Brain microvascular endothelial cell (primary cell): ENCODE data around the gene BCR.

ENCODE experiments used
- DNase-seq: peaks from one replicate; pipeline ENCODE4 v3.0.0-alpha.2; 2020
- H3K27ac ChIP-seq: fragments of 250-450 bp; sonication (Bioruptor Pico); 2 replicates; pipeline ENCODE4 v1.5.1; 2020; ENCODE audit warnings: mild to moderate bottlenecking, moderate library complexity
- H3K27me3 ChIP-seq: fragments of 250-450 bp; sonication (Bioruptor Pico); replicated peaks from 2 replicates; pipeline ENCODE4 v1.5.1; 2020; ENCODE audit warnings: mild to moderate bottlenecking
- H3K36me3 ChIP-seq: fragments of 250-450 bp; sonication (Bioruptor Pico); replicated peaks from 2 replicates; pipeline ENCODE4 v1.5.1; 2020; ENCODE audit warnings: mild to moderate bottlenecking
- H3K4me3 ChIP-seq: 2 replicates; pipeline ENCODE4 v1.5.1; 2011; ENCODE audit warnings: low read depth, mild to moderate bottlenecking, control low read depth, low read length, moderate library complexity
- in situ Hi-C: cut with HindIII; loops from 2 replicates; pipeline ENCODE4 v1.10.0; 2017; ENCODE audit warnings: low sequenced_read_pairs, low pct_ligation_motif_present
- TF ChIP-seq, protein P1 (sequence below): IDR thresholded peaks from 2 replicates; pipeline ENCODE4 v1.5.1; 2011; ENCODE audit warnings: low read depth, mild to moderate bottlenecking, moderate library complexity, low read length, control low read depth, inconsistent platforms; ENCODE audit errors: missing control alignments

The BCR gene

DNA sequence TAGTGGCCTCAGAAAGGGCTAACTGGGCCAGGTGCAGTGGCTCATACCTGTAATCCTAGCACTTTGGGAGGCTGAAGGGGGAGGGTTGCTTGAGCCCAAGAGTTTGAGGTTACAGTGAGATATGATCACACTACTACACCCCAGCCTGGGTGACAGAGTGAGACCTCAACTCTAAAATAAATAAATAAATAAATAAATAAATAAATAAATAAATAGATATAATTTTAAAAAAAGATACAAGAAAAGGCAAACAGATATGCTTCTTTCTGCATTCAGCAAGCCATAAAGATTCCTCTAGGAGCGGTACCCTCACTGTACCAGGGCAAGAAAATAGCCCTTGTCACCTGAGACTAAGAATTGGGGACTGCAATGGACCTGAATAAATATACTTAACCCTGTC is 37.2 kb upstream of the BCR start:
- in situ Hi-C loops = no loop called here
- TF ChIP-seq, protein P1, sequence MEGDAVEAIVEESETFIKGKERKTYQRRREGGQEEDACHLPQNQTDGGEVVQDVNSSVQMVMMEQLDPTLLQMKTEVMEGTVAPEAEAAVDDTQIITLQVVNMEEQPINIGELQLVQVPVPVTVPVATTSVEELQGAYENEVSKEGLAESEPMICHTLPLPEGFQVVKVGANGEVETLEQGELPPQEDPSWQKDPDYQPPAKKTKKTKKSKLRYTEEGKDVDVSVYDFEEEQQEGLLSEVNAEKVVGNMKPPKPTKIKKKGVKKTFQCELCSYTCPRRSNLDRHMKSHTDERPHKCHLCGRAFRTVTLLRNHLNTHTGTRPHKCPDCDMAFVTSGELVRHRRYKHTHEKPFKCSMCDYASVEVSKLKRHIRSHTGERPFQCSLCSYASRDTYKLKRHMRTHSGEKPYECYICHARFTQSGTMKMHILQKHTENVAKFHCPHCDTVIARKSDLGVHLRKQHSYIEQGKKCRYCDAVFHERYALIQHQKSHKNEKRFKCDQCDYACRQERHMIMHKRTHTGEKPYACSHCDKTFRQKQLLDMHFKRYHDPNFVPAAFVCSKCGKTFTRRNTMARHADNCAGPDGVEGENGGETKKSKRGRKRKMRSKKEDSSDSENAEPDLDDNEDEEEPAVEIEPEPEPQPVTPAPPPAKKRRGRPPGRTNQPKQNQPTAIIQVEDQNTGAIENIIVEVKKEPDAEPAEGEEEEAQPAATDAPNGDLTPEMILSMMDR = no peak
- Histone ChIP-seq H3K4me3 (no peak overlapping the region), H3K27me3 (peaks cover 3% of the 10 kb centered on the region), H3K27ac (peak overlapping the region; percentile 48), H3K36me3 (peaks cover 3% of the 10 kb centered on the region)
- DNase-seq = no peak

DNA sequence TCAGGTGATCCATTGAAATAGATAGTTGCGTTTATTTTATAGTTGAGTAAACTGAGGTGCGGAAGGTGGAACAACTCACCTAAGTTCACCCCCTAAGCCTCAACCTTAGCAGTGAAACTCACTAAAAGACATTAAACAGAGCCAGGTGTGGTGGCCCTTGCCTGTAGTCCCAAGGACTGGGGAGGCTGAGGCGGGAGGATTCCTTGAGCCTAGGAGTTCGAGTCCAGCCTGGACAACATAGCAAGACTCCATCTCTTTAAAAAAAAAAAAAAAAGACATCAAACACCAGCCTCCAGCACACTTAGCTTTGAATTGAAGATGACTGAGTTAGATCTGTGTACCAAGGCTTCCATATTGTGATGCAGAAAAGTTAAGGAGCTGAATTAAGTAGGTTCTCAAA is 35.9 kb upstream of the BCR start:
- Histone ChIP-seq H3K36me3 (peaks cover 3% of the 10 kb centered on the region), H3K27ac (no peak overlapping the region), H3K4me3 (no peak overlapping the region), H3K27me3 (peaks cover 3% of the 10 kb centered on the region)
- TF ChIP-seq, protein P1 = no peak
- in situ Hi-C loops = no loop called here
- DNase-seq = no peak

DNA sequence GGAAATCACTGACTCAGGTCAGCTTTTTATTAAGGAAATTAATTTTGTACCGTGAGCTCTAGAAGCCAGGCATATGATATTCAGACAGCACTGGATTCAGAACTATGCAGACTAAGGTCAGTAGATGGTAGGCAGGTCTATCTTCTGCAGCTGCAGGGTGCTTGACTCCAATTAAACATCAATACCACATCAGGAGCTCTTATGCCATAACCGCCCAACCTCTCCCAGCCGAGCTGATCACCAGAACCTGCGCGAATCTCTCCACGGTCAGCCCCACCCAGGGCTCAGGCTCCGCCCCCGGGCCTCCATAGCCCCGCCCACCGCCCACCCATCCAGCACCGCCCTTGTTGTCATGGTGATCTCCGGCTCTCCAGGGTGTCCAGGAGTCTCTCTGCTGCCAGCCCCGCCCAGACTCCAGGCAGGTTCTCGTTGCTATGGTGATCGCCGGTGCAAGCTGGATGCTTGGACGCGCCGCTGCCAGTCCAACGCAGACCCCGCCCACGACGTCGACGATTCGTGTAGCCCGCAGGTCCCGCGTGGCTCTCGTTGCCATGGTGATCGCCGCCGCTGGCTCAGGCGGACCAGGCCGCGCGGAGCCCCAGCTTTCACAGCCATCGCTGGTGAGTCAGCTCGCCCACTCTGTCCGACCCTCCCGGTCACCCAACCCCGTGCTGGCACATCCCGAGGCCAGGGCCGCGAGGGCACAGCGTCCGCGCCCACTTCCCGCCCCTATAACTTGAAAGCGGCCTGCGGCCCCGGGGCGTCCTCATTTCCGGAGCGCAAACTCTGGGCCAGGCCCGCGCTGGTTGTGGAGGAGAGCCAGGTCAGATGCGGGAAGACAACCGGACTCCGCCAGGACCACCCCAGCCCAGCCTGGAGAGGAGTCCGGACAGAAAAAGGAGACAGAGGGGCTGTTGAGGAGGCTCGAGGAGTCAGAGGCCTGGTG is 35.1 kb upstream of the BCR start, which contains the start of gene RAB36:
TSS of gene RAB36 (plus strand) at position 546 of the 946 bp plus-strand sequence. CDS start 1,140 bp downstream, outside the sequence.
- Histone ChIP-seq H3K27me3 (peaks cover 3% of the 10 kb centered on the region), H3K27ac (peak within 1 kb of the TSS; percentile 53), H3K4me3 (peak within 1 kb of the TSS; percentile 64), H3K36me3 (peaks cover 3% of the 10 kb centered on the region)
- DNase-seq = peak; percentile 100
- in situ Hi-C loops = no loop called here
- TF ChIP-seq, protein P1 = no peak

DNA sequence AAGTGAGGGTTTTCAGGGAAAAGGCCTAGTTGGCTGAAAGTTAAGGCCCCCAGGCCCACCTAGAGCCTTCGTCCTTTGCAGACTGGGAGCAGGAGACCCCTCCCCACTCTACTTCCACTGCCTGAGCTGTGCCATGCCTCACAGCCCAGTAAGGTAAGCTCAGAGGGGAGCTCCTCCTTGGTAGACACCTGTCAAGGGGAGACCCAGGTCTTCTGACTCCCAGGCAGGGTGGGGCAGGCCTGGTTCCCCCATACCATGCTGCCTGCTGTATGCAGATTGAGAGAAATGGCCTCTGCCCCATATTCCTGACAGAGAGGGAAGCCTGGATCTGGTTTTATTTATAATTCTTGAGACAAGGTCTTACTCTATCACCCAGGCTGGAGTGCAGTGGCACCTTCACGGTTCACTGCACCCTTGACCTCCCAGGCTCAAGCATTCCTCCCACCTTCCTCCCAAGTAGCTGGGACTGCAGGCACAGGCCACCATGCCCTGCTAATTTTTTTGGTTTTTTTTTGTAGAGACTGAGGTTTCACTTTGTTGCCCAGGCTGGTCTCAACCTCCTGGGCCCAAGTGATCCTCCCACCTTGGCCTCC is 34.3 kb upstream of the BCR start:
- no peak for DNase-seq
- TF ChIP-seq, protein P1 = no peak
- peaks cover 5% of the 10 kb centered on the region for H3K36me3 ChIP-seq
- H3K4me3 ChIP-seq = peak overlapping the region; percentile 64
- in situ Hi-C loops = no loop called here
- peak overlapping the region; percentile 53 for H3K27ac ChIP-seq
- H3K27me3 ChIP-seq = peaks cover 3% of the 10 kb centered on the region

DNA sequence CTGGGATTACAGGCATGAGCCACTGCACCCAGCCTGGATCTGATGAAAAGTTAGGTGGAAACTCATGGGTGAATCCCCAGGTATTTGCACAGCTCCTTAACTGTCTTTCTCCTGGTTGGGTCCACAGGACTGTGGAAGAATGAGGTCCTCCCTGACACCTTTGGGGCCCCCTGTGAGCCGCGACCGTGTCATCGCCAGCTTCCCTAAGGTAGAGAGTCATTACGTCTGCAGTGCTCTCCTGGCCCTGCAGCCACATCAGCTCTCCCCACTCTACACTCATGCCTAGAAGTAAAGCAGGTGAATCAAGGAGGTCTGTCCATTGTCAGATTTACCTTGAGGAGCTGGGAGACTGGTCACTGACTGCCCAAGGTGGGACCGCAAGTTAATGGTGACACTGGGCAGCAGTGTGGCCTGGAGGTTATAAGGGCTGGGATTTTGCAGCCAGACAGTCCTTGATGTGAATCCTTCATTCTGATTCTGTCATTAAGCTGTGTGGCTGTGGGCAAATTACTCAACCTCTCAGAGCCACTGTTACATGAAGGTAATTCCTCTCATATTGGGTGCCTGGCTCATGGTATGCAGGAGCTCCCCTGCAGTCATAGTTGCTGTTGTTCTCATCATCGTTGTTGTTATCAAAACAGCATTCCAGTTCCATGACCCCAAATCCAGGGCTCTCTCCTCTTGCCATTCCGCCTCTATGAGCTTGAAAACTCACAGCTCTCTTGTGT is 33.7 kb upstream of the BCR start:
- no peak for DNase-seq
- H3K36me3 ChIP-seq = peaks cover 9% of the 10 kb centered on the region
- in situ Hi-C loops = no loop called here
- H3K27me3 ChIP-seq = peaks cover 3% of the 10 kb centered on the region
- TF ChIP-seq, protein P1 = no peak
- H3K4me3 ChIP-seq = no peak overlapping the region
- no peak overlapping the region for H3K27ac ChIP-seq
